Measurements from ENCODE around the gene DLGAP1. TPM values are rescaled to one million over a fixed set of nuclear protein-coding genes. Genes with fewer than 3 reads are reported as not detected.

The DLGAP1 gene
- total and polyA plus RNA-seq, 2 of the 13 experiments (the other 11 are each of a cell fraction or from before 2014, with no cell fraction given): 0.01 TPM; not detected in 1

GRCh38 chr18:3652380-3653262, 802.5 kb downstream of the DLGAP1 start (continued):
- TF ChIP-seq FOXO4 (CRISPR knock-in tag; conservative IDR thresholded peaks at IDR 0.05) (no peak), ASH2L (IDR thresholded peaks at IDR 0.05; ENCODE audit: insufficient read length, low read depth, low read length) (no peak), HOXA3 (CRISPR knock-in tag; IDR thresholded peaks at IDR 0.05) (no peak), ZNF691 (CRISPR knock-in tag; IDR thresholded peaks at IDR 0.05; ENCODE audit: borderline replicate concordance, low read depth) (no peak), MTA1 (CRISPR knock-in tag; IDR thresholded peaks at IDR 0.05; ENCODE audit: borderline replicate concordance) (no peak), ZNF839 (CRISPR knock-in tag; IDR thresholded peaks at IDR 0.05; ENCODE audit: borderline replicate concordance) (no peak), RBM39 (IDR thresholded peaks at IDR 0.05; ENCODE audit: low read depth, low read length, poor library complexity, severe bottlenecking) (no peak), RBAK (CRISPR knock-in tag; IDR thresholded peaks at IDR 0.05) (no peak), ZNF616 (CRISPR knock-in tag; IDR thresholded peaks at IDR 0.05; ENCODE audit: low read depth) (no peak), BRF2 (CRISPR knock-in tag; IDR thresholded peaks at IDR 0.05) (no peak), ZNF660 (CRISPR knock-in tag; IDR thresholded peaks at IDR 0.05; ENCODE audit: borderline replicate concordance, low read depth) (no peak), ZZZ3 (CRISPR knock-in tag; IDR thresholded peaks at IDR 0.05; ENCODE audit: borderline replicate concordance) (no peak), NFYB (CRISPR knock-in tag; IDR thresholded peaks at IDR 0.05) (no peak), ZNF792 (CRISPR knock-in tag; IDR thresholded peaks at IDR 0.05) (0 out of 2 replicates have a peak, but pooled peaks have one; percentile 20), SAP130 (CRISPR knock-in tag; IDR thresholded peaks at IDR 0.05; ENCODE audit: low read depth) (peak; percentile 56), KLF12 (CRISPR knock-in tag; IDR thresholded peaks at IDR 0.05; ENCODE audit: borderline replicate concordance) (no peak), USF2 (IDR thresholded peaks at IDR 0.05; ENCODE audit: low read depth, low read length) (no peak), USF2 (CRISPR knock-in tag; IDR thresholded peaks at IDR 0.05; ENCODE audit: borderline replicate concordance) (no peak), MBD4 (IDR thresholded peaks at IDR 0.05; ENCODE audit: borderline replicate concordance, low read length) (no peak), RFXAP (CRISPR knock-in tag; IDR thresholded peaks at IDR 0.05; ENCODE audit: borderline replicate concordance) (no peak), SRY (CRISPR knock-in tag; IDR thresholded peaks at IDR 0.05) (no peak), ZNF598 (CRISPR knock-in tag; IDR thresholded peaks at IDR 0.05; ENCODE audit: borderline replicate concordance) (no peak), SETDB1 (CRISPR knock-in tag; IDR thresholded peaks at IDR 0.05; ENCODE audit: borderline replicate concordance) (no peak), PCBP2 (optimal IDR thresholded peaks at IDR 0.05; ENCODE audit: low read depth, low read length, poor library complexity, severe bottlenecking) (no peak), ZBTB7A (CRISPR knock-in tag; IDR thresholded peaks at IDR 0.05) (no peak)

Measured in HepG2 (cell line).